A673 (cell line): ENCODE results near the gene TACC2.

Source experiments
- CTCF ChIP-seq: fragments of 300-800, 200-600 bp; sonication (generic); conservative IDR thresholded peaks from 2 replicates; pipeline ENCODE4 v1.5.1; 2017; ENCODE audit warnings: low read depth, mild to moderate bottlenecking, antibody characterized with exemption, low read length, moderate library complexity, mixed read lengths
- EZH2 ChIP-seq: fragments of 200-600 bp; sonication (generic); IDR thresholded peaks from 2 replicates; pipeline ENCODE4 v1.6.1; 2017; ENCODE audit warnings: borderline replicate concordance, low read depth, mild to moderate bottlenecking, mixed read lengths, antibody characterized with exemption, low read length; ENCODE audit not compliant: poor library complexity, severe bottlenecking

GRCh38 chr10:122140941-122141623 is 152.1 kb downstream of the TACC2 start:
- TF ChIP-seq CTCF (no peak), EZH2 (no peak)
